HFF-Myc (cell line): ENCODE measurements around the gene RACGAP1.

ENCODE experiments used
- DNase-seq: peaks from one replicate; pipeline ENCODE4 v3.0.0-alpha.2; 2011; ENCODE audit warnings: low read depth; ENCODE audit errors: extremely low read depth
- H3K4me3 ChIP-seq: replicated peaks from 2 replicates; pipeline ENCODE4 v1.5.1; 2011; ENCODE audit warnings: low read depth, mild to moderate bottlenecking, control low read depth, low read length
- CTCF ChIP-seq: IDR thresholded peaks from 2 replicates; pipeline ENCODE4 v1.5.1; 2012; ENCODE audit warnings: mild to moderate bottlenecking, low read depth, low read length, control low read depth; ENCODE audit errors: missing control alignments

RACGAP1 gene

GRCh38 chr12:50069539-50069938, 44.2 kb upstream of the RACGAP1 start:
- no peak overlapping the region for H3K4me3 ChIP-seq
- TF ChIP-seq CTCF = no peak
- DNase-seq = no peak

GRCh38 chr12:50069069-50069468, 43.8 kb upstream of the RACGAP1 start:
- no peak for TF ChIP-seq CTCF
- DNase-seq = no peak
- no peak overlapping the region for H3K4me3 ChIP-seq

GRCh38 chr12:50066402-50066801, 41.1 kb upstream of the RACGAP1 start:
- H3K4me3 ChIP-seq = no peak overlapping the region
- peak; percentile 58 for DNase-seq
- TF ChIP-seq CTCF = no peak

- DNase-seq = no peak
- no peak for TF ChIP-seq CTCF
- H3K4me3 ChIP-seq = no peak overlapping the region
These were observed 40.5 kb upstream of the RACGAP1 start for GRCh38 chr12:50065726-50066310.

GRCh38 chr12:50062728-50063460, 37.6 kb upstream of the RACGAP1 start:
- no peak for DNase-seq
- no peak for TF ChIP-seq CTCF
- no peak overlapping the region for H3K4me3 ChIP-seq

GRCh38 chr12:50061946-50062686, 36.8 kb upstream of the RACGAP1 start:
- TF ChIP-seq CTCF = no peak
- no peak for DNase-seq
- H3K4me3 ChIP-seq = no peak overlapping the region
